Stimulated activated CD8-positive, alpha-beta memory T cell treated with anti-CD3 and anti-CD28 coated beads, Interleukin-12 subunit alpha, Interleukin-12 subunit beta, amount 100 ng/mL, for 4 hours (primary cell): ENCODE data around the gene UBA1.

Source experiments
- DNase-seq: peaks from one replicate; pipeline ENCODE4 v3.0.0-alpha.2; 2020; ENCODE audit warnings: low read depth

UBA1 gene

DNA sequence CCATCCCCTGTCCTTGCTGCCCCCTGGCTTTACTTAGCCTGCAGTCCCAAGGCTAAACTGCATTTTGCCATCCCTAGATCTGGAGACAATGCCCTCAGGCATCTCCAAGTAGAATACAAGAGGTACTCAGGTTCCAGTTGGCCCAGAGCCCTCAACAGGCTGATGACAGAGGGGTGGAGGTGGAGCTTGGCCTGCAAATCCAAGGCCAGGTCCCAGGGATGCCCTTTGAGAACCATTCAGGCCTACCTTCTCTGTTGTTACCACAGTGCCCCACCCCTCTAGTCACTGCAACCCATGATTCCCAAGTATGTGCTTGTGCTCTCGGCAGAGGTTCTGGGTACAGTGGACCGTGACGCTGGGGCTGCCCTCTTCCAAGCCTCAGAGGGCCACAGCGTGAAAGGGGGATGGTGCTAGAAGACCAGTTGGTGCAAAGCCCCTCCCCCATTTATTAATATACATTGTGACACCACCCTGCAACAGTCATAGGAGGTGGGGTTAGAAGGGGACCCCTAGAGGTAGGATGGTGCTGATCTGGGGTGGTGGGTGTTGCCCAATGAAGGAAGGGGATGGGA lies 6.4 kb upstream of the UBA1 start:
- DNase-seq, result no peak

GRCh38 chrX:47189906-47190305 lies 3.7 kb upstream of the UBA1 start:
- no peak for DNase-seq

DNA sequence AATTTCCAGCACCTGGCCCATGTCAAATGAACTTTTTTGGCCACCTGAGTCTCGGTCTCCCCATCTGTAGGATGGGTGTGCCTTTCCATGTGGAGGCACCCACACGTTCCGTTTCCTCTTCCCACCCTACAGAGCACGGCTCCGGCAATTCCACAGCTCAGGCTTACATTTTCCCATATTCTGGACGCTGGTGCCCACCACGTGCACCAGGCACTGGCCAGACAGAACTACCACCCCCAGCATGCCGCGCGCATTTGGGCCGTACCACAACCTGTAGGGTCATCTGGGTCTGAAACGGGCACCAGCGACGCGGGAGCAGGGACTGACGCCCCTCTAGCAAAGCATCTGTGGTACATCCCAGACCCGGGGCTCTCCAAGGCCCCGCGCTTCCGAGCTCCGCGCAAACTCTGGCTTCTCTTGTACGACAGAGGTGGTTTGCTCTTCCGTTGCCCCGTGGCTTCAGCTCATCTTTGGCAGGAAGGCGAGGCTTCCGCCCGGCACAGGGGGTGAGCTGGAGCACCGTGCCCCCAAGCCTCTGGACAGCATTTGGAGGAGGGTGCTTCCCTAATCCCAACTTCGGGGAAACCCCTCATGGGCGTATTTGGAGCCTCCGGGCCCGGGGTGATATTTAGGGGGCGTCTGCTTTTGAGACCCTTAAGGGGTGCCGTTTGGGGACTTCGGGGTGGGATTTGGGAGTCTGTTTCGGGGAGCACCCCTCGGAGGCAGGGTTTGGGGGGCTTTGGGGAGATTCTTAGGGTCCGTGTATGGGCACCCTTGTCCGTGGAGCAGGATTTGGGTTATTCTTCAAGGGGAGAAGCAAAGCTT lies 3.0 kb upstream of the UBA1 start:
- peak; percentile 67 for DNase-seq

DNA sequence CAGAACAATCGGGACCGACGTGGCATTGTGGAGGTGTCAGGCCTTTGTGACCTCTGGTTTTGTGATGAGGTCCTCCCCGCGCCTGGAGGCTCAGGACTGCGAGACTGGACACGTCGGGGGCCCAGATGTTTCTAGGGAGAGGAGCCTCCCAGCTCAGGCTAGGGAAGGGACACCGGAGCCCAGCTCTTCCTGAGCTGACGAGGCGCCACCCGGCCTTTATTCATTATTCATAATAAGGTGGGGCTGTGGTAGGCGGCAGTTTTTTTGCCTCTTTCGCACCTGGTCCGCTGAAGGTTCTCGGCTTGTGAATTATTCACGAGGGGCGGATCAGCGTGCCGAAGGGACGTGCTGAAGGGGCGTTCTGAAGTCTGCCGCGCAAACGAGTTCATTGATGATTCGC lies 2.3 kb upstream of the UBA1 start:
- DNase-seq, result peak; percentile 39

DNA sequence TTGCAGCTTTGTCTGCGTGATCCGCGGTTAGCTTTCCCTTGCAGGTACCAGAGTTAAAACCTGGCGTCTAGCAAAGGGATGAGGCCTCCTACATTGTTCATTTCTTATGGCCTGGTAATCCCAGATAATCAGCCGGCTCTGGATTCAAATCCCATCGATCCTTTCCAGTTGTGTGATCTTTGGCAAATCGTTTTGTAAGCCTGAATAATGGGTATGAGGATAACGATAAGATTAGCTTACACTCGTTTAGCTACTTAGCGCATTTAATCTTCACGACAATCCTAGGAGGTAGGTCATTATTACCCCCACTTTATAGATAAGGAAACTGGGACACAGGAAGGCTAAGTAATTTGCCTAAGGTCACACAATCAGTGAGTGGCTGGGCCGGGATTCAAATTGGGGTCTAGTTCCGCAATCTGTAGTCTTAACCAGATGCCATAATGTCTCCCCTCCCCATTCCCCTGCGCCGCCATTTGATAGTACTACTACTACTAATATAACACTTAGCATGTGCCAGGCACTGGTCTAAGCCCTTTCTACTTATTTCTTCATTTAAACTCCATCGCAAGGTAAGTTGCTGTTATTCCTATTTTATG lies 1.7 kb upstream of the UBA1 start:
- DNase-seq, result no peak

DNA sequence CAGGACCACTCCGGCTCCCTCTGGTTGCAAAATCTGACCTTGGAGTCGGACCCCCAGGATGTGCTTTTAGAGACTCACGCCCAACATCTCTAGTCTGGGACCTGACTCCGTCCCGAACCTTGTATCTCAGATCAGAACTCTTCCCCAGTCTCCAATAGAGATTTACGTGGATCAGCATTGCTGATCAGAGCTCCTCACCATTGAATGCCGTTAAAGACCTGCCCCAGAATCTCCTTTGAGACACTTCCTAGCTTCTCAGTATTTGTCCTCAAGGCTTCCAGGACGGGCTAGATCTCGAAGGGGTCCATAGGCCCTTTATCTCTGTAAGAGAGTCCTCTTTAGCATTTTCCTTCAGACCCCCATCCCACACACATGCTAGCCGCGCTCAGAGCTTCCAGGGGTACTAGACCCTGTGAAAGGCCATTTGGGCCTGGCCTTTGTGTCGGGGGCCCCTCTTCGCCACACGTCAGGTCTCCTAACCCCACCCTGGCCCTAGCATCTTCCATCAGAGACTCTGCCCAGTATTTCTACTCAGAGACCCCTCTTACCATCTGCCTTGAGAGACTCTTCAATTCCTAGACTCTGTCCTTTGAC lies 662 bp downstream of the UBA1 start:
- DNase-seq, result no peak

DNA sequence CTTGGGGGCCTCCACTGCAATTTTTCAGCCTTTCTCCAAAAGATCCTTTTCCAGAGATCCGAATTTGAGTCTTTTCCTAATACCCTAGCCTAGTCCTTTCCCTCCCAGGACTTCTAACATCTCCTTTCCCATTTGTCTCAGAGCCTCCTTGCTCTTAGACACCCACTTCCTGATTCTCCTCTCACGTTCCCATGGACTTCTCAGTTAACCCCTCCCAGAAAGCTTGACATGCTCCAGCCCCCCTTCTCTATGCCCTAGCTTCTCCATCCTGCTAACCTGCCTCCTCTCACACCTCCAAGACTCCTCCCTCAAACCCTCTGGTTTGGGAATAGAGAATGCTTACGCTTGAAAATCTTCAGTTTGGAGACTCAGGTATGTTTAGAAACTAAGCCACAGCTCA lies 2.5 kb downstream of the UBA1 start:
- no peak for DNase-seq

DNA sequence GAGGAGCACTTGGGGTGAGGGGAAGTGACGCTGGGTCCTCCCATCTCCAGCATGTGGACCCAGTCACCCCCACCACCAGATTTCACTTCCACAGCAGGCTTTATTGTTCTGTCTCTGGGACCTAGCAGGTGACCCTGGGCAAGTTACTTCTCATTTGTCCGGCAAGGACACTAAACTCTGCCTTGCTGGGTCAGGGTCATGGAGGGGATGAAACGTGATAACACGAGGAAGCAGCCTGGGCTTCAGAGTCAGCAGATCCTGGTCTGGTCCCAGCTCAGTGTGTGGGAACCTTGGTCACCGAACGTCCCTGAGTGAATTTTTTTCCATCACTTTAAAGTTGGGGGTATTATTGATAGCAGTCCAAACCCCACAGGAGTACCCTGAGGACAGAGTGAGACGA lies 3.9 kb downstream of the UBA1 start:
- DNase-seq, result no peak

GRCh38 chrX:47198026-47198686 lies 4.5 kb downstream of the UBA1 start:
- DNase-seq, result no peak

GRCh38 chrX:47198687-47199080 lies 5.1 kb downstream of the UBA1 start:
- no peak for DNase-seq

DNA sequence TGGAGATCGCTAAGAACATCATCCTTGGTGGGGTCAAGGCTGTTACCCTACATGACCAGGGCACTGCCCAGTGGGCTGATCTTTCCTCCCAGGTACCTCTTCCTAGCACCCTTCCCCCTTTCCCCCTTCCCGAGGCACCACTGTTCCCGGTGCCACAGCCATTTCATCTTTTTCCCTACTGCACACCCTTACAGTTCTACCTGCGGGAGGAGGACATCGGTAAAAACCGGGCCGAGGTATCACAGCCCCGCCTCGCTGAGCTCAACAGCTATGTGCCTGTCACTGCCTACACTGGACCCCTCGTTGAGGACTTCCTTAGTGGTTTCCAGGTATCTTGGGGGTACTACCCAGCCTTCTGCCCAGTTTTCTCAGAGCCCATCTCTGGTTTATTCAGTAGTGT lies 5.7 kb downstream of the UBA1 start:
- DNase-seq, result no peak

GRCh38 chrX:47200385-47201150 lies 6.9 kb downstream of the UBA1 start:
- no peak for DNase-seq

DNA sequence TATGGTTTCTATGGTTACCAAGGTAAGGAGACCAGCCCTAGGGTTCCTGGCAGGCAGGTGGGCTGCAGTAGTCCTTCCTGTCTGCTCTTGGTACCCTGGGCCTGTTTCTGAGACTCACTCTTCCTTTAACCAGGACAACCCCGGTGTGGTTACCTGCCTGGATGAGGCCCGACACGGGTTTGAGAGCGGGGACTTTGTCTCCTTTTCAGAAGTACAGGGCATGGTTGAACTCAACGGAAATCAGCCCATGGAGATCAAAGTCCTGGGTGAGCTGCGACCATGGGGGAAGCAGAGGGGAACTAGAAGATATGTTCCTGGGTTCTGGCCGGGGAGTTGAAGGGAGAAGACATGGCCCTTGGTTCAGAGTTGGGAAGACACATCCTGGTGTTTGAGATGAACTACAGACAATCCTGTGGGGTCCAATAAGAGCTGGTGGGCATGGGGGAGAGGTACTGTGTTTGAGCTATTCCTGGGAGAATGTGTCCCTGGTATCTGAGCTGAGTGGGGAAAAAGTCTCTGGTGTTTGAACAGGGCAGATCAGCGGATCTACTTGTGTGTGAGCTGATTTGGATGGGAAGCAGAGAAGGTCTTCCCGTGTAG lies 7.8 kb downstream of the UBA1 start:
- DNase-seq, result no peak

- no peak for DNase-seq
These were observed 8.7 kb downstream of the UBA1 start for GRCh38 chrX:47202316-47202715.

DNA sequence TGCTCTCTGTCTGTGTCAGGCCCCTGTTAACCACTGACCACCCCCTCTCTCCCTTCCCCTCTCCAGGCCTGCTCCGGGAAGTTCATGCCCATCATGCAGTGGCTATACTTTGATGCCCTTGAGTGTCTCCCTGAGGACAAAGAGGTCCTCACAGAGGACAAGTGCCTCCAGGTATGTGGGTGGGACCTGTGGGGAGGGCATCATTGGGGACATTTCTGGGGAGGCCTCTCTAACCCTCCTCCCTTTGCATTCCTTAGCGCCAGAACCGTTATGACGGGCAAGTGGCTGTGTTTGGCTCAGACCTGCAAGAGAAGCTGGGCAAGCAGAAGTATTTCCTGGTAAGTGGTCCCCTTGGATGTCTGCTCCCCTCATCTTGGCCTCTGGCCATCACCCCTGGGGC lies 9.2 kb downstream of the UBA1 start:
- DNase-seq, result no peak

DNA sequence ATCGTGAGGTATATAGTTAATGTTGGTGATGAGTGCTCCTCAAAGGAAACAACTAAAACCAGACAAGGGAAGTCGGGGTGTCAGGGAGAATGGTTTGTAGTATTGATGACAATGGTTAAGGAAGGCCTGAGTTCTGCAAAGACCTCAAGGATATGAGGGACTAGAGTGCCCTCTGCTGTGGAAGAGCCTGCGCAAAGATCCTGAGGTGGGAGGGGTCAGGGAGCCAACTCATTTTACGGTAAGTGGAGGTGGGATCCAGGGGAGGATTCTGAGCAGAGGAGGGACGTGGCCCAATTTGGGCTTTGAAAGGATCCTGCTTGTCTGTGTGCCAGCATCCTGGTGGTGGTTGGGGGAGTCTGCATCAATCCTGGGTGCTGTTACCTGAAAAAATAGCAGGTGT lies 11.3 kb downstream of the UBA1 start:
- no peak for DNase-seq

DNA sequence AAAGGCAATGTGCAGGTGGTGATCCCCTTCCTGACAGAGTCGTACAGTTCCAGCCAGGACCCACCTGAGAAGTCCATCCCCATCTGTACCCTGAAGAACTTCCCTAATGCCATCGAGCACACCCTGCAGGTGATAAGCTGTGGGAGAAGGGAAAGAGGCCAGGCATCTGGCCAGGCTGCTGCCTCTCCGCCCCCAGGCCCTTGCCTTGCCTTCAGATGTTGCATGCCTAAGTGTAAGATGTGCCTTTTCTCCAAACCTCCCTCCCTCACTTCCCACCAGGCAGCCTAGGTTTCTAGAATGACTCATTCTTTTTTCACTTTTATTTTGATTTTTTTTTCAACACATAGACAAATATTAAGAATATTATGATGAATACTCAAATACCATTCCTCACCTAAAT lies 12.7 kb downstream of the UBA1 start:
- DNase-seq, result no peak

DNA sequence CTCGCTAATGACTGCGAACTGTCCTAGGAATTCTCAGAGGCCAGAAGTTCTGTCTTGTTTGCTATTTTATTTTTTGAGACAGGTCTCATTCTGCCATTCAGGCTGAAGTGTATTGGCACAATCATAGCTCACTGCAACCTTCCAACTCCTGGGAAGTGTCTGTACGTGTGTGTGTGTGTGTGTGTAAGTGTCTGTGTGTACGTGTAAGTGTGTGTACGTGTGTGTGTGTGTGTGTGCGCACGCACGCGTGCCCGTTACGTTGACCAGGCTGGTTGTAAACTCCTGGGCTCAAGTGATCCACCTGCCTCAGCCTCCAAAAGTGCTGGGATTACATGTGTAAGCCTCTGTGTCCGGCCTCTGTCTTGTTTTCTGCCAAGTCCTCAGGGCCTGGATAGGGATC lies 14.5 kb downstream of the UBA1 start:
- DNase-seq, result no peak

- no peak for DNase-seq
These were observed 16.0 kb downstream of the UBA1 start for GRCh38 chrX:47209508-47210238.

DNA sequence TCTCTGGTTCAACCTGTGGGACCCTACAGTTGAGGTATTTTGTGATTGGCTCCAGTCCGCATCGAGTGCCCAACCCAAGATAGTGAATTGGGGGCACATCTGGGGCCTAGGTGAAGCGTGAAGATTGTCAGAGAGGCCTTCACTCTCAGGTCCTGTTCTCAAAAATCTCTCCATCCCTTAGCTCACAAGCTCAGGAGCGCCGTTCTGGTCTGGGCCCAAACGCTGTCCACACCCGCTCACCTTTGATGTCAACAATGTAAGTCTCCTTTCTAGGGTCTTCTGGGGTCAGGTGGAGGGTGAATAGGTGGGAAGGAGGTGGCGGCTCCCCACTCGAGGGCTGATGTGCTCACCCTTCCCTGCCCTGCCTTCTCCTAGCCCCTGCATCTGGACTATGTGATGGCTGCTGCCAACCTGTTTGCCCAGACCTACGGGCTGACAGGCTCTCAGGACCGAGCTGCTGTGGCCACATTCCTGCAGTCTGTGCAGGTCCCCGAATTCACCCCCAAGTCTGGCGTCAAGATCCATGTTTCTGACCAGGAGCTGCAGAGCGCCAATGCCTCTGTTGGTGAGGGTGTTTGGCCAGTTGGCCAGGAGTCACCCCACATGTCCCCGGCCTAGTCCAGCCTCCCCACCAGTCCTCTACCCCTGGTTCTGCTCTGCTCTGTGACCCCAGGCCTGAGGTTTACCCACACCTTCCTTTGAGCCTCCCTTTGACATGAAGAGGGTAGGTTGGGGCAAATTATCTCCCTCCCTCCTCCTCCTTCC lies 17.2 kb downstream of the UBA1 start:
- DNase-seq, result no peak
